HTERT RPE-1 (cell line): Measurements from ENCODE around the gene SCO2.

Experiments used
- in situ Hi-C: fragments of 300-500 bp; cut with MboI; formaldehyde crosslinking; loops from 4 replicates; pipeline ENCODE4 v1.14.3; 2020; ENCODE audit warnings: low sequenced_read_pairs

Gene SCO2

GRCh38 chr22:50525104-50525857 is at the start of gene SCO2:
Gene SCO2, minus strand, starts transcription at chr22:50525598. Its CDS starts 1,187 bp downstream, at chr22:50524411.
- in situ Hi-C loops: no loop called here

DNA sequence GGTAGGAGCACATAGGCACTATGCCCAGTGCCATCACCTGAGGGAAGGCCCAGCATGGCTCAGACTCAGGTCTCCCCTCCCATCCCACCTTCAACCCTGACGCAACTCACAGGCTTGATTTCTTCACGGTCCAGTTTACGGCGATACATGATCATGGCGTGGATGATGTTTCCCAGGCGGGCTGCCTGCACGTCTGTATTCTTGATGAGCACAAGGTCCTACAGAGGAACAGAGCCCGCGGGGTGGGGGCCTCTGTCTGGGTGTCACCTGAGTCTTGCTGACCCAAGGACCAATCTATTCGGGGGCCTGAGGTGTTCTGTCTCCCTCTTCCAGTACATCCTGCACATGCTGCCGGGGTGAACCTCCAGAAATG is 49.0 kb upstream of the SCO2 start:
- in situ Hi-C loops: no loop called here

- in situ Hi-C loops: no loop called here
Observed at GRCh38 chr22:50573491-50574382, 48.3 kb upstream of the SCO2 start.

GRCh38 chr22:50572965-50573364 is 47.6 kb upstream of the SCO2 start:
- in situ Hi-C loops: no loop called here

DNA sequence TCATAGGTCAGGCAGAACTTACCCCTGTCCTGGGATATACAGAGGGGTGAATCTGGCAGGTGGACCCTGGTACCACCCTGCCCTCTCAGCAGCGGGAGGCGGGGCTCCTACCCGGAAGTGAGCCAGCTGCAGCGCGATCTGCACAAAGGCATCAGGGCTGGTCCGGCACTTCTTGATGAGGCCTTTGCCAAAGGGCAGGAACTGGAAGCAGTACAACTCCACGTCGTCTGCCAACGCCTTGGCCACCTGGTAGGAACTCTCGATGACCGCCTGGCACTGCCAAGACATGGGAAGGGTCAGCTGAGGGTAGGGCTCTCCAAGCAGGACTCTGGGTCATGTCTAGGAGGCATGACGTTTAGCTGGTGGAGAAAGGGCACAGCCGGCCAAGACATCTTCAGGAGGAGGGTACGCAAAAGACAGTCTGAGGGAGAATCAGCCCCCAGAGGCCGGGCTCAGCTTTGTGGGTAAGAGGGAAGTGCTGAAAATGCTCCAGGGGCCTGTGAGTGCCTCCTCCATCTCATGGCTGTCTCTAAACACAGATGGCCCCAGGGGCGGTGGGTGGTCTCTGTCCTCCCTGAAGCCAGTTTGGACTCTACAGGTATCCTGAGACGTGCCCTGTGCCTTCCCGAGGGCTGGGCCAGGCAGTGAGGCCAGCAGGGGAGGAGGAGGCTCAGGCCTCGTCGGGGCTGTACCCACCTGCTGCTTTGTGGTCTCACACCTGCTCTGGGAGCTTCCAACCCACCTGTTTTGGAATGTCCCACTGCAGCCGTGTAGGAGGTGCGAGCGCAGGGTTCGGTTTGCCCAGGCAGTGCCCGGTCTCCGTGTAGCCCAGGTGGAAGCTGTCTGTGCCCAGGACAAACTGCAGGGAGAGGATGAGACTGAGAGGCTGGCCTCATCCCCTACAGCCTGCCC is 46.1 kb upstream of the SCO2 start:
- in situ Hi-C loops: no loop called here

- in situ Hi-C loops: no loop called here
Observed at GRCh38 chr22:50570861-50571260, 45.5 kb upstream of the SCO2 start.

- in situ Hi-C loops: no loop called here
Observed at GRCh38 chr22:50569896-50570535, 44.6 kb upstream of the SCO2 start.

- in situ Hi-C loops: no loop called here
Observed at GRCh38 chr22:50569041-50569459, 43.7 kb upstream of the SCO2 start.

DNA sequence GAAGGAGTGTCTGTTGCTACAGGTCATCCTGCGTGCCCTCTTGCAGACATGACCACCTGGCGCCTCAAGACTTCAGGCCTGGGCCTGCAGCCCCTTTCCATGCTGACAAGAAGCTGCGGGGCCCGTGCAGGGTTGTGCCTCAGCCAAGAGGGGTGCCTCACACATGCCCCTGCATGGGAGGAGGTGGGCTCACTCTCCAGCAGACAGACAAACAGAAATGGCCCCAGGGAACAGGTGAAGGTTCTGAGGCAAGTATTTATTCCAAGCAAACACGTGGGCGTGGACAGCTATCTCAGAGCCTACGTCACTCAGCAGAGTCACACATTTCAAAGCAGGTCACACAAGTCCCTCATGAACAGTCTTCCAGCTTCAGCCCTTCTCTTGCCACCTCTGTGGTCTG is 43.2 kb upstream of the SCO2 start:
- in situ Hi-C loops: no loop called here

DNA sequence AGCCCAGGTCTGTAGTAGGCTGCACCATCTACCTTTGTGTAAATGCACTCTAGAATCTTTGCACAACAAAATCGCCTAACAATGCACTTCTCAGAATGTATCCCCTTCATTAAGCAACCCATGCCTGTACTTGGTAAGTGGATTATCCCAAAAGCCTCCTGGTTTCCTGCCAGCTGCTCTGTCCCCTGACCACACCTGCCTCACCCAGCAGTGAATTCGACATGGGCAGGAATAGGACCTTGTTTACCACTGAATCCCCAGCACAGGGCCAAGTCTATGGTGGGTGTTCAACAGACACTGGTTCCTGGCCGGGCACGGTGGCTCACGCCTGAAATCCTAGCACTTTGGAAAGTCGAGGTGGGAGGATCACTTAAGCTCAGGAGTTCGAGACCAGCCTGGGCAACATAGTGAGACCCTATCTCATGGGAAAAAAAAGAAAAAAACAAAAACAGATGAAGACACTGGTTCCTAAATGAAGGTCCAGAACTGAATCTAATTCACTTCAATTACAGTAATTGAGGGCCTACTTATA is 42.4 kb upstream of the SCO2 start:
- in situ Hi-C loops: no loop called here

- in situ Hi-C loops: no loop called here
Observed at GRCh38 chr22:50564289-50564688, 38.9 kb upstream of the SCO2 start.

- in situ Hi-C loops: no loop called here
Observed at GRCh38 chr22:50563413-50564160, 38.2 kb upstream of the SCO2 start.

GRCh38 chr22:50562523-50563412 is 37.4 kb upstream of the SCO2 start, which contains the start of gene SYCE3:
Gene SYCE3, minus strand, starts transcription at chr22:50562919. Its CDS starts 6,514 bp downstream, at chr22:50556405.
- in situ Hi-C loops: no loop called here

GRCh38 chr22:50561401-50562358 is 36.3 kb upstream of the SCO2 start:
- in situ Hi-C loops: no loop called here

GRCh38 chr22:50560034-50560433 is 34.6 kb upstream of the SCO2 start:
- in situ Hi-C loops: no loop called here

DNA sequence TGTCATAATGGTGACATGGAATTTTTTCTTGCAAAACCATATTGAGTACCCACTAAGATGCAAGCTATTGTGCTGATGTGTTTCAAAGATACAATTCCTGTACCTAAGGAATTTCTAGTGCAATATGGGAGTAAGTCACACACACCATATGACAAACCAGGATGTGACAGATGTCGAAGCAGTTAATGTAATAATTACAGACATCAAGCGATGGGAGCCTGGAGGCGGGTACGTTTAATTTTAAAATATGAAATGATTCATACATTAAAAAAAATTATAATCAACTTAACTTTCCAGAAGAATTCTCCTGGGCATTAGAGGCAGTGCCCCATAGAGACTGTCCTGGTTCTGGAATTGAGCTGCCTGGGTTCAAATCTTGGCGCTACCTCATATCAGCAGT is 31.3 kb upstream of the SCO2 start:
- in situ Hi-C loops: no loop called here

GRCh38 chr22:50553310-50553709 is 27.9 kb upstream of the SCO2 start:
- in situ Hi-C loops: no loop called here
